ENCODE results near the gene JMJD6.
"Not testable (repeated sequence)": the region's sequence is repeated elsewhere in the genome, so short reads cannot be mapped to it uniquely, and the experiment has no call there.

JMJD6 gene

GRCh38 chr17:76736349-76737081, 10.1 kb upstream of the JMJD6 start:
- peak; percentile 75 for DNase-seq

- DNase-seq = peak; percentile 26
These were observed 9.4 kb upstream of the JMJD6 start for GRCh38 chr17:76735586-76736348.

- DNase-seq = peak; percentile 58
These were observed 8.6 kb upstream of the JMJD6 start for GRCh38 chr17:76735006-76735405.

GRCh38 chr17:76734080-76734840, 7.9 kb upstream of the JMJD6 start:
- peak; percentile 38 for DNase-seq

- no peak for DNase-seq
These were observed 7.2 kb upstream of the JMJD6 start for GRCh38 chr17:76733618-76733957.

GRCh38 chr17:76732734-76733617, 6.6 kb upstream of the JMJD6 start:
- DNase-seq = peak; percentile 26

- DNase-seq = not testable (repeated sequence)
These were observed 5.7 kb upstream of the JMJD6 start for GRCh38 chr17:76731800-76732733.

- peak; percentile 43 for DNase-seq
These were observed 1.5 kb upstream of the JMJD6 start for GRCh38 chr17:76727745-76728456.

GRCh38 chr17:76726776-76727718, 641 bp upstream of the JMJD6 start, which contains the start of gene METTL23:
Gene METTL23, plus strand, starts transcription at chr17:76726839. Its CDS starts 2,872 bp downstream, at chr17:76729711.
- DNase-seq = no peak

GRCh38 chr17:76725580-76726230, 701 bp downstream of the JMJD6 start:
- DNase-seq = peak; percentile 76

GRCh38 chr17:76723812-76724211, 2.6 kb downstream of the JMJD6 start:
- DNase-seq = no peak

GRCh38 chr17:76722977-76723376, 3.4 kb downstream of the JMJD6 start:
- not testable (repeated sequence) for DNase-seq

GRCh38 chr17:76722279-76722678, 4.1 kb downstream of the JMJD6 start:
- DNase-seq = no peak

- no peak for DNase-seq
These were observed 4.9 kb downstream of the JMJD6 start for GRCh38 chr17:76721463-76721862.

GRCh38 chr17:76720941-76721340, 5.5 kb downstream of the JMJD6 start:
- DNase-seq = no peak

GRCh38 chr17:76720211-76720610, 6.2 kb downstream of the JMJD6 start:
- no peak for DNase-seq

- no peak for DNase-seq
These were observed 7.9 kb downstream of the JMJD6 start for GRCh38 chr17:76718516-76718915.

- DNase-seq = no peak
These were observed 9.6 kb downstream of the JMJD6 start for GRCh38 chr17:76716839-76717215.

Measured in CD4-positive, alpha-beta T cell treated with Interleukin-21 for 1 hour (primary cell).